GM21360 (cell line): ENCODE data around the gene RBM44.
"Not testable (repeated sequence)": the region's sequence is repeated elsewhere in the genome, so short reads cannot be mapped to it uniquely, and the experiment has no call there.

ENCODE experiments used
- ATAC-seq: cut with Tn5 transposase; IDR thresholded peaks from one replicate; pipeline ENCODE4 v1.9.1; 2021; ENCODE audit warnings: mild to moderate bottlenecking, moderate library complexity; ENCODE audit not compliant: unreplicated experiment

Gene RBM44

DNA sequence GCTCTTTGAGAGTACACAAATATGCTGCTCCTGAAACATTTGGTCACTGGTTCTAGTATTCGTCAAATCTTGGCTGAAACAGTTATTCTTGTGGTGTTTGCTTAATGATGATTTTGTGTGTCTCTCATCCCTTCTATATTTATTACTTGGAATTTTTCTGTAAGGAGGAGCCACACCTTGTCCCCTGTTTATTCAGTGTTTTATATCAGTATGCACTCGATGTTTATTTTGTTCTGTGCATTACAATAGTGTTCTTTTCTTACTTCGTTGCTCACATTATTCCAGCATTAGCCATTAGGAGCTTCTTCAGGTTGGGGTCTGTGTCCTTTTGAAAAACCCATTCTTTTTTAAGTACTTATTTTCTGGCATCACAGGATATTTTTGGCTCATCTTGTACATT lies 55.7 kb downstream of the RBM44 start:
- ATAC-seq, result no peak

DNA sequence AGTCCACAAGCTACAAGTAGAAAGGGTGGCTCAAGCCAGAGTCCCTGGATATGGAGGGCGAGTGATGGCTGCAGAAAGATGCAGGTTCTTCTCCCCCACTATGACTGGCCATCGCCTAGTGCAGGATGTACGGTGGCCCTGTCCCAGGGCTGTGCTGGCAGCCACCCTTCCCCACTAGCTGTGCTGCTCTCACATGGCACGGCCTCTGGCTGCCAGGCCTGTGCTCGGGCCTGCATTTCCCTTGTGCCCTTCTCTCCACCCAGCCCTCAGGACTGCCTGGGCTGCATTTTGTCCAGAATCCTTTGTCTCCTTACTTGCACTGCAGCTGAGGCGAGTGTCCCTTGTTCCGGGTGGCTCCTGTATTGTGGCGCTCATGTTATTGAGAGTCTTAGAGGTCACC lies 59.2 kb downstream of the RBM44 start:
- no peak for ATAC-seq

DNA sequence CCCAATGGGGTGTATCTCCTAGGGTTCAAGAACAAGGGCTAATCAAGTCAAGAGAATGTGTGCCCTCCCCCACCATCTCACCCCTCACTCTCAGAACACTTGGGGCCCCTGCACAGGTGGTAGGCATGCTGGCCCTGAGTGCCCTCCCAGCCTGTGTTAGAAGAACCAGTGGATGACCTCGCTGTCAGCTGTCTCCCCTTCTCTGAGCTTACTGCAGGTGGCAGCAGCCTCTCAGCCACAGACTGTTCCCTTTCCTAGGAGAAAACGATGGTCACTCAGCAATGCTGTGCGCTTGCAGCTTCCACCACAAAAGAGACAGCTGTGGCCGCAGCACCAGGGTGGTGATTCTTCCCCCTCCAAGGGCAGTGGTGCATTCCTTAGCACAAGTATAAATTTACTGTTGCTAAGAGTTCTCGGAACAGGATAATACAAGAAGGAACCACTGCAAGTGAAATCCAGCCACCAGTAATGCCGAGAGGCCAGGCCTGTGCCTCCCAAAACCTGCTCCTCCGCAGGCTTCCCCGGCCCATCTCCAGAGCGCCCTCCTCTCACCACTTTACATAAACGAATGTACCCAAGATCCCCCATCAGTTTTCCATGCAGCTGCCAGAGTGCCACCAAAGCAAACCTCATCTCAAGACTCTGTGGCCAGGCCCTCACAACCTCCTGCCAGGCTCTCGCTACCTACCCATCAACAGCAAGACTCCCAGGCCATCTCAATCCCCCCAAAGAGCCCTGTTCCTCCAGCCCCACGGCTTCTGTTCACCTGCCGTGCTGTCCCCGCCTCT lies 59.9 kb downstream of the RBM44 start:
- no peak for ATAC-seq

DNA sequence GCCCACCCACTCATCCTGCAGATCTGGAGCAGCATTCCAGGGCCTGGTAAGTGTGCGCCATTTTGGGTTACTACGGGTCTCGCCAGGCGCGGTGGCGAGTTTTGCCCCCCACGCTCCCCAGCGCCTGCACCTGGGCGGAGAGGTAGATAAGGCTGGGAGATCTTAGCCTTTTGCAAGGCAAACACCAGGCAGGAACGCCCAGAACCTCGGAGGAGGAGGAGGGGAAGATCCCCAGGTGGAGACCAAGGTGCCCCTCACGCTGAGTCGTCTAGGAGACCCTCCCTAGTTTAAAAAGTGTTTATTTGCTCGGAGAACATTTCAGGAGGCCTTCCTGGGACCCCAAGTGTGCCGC lies 60.5 kb downstream of the RBM44 start:
- no peak for ATAC-seq

DNA sequence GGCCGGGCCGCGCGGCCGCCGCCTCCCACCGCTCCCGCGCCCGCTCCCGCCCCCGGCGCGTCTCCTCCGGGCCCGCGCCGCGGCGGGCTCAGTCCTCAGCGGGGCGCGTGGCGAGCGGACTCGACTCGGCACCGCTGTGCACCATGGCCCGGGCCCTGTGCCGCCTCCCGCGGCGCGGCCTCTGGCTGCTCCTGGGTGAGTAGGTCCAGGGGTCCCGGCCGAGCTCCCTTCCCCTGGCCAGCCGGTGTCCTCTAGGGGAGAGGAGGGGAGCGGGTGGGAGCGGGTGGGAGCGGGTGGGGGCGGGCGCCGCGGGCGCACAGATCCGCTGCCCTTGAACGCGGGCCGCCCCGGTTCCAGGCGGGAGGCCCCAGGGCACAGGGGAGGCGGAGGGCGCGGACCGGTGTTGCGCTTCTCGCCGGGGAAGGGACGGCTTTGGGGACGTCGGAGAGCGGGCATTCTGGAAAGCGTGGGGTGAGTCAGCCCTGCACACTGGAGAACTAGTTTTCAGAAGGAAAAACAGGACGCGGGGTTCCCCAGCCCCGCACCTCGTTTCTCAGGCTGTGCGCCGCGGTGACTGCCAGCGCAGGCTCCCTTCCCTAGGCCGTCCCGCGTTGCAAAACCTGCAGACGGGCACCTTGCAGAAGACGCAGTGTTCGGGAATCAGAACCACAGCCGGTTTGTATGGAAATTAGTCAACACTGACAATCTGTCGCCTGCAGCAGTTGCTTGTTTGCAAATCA lies 61.1 kb downstream of the RBM44 start, which contains the start of gene RAMP1:
RAMP1 (plus strand) TSS at position 91 of the 740 bp plus-strand sequence; CDS start at position 144, 53 bp downstream.
- ATAC-seq, result no peak

DNA sequence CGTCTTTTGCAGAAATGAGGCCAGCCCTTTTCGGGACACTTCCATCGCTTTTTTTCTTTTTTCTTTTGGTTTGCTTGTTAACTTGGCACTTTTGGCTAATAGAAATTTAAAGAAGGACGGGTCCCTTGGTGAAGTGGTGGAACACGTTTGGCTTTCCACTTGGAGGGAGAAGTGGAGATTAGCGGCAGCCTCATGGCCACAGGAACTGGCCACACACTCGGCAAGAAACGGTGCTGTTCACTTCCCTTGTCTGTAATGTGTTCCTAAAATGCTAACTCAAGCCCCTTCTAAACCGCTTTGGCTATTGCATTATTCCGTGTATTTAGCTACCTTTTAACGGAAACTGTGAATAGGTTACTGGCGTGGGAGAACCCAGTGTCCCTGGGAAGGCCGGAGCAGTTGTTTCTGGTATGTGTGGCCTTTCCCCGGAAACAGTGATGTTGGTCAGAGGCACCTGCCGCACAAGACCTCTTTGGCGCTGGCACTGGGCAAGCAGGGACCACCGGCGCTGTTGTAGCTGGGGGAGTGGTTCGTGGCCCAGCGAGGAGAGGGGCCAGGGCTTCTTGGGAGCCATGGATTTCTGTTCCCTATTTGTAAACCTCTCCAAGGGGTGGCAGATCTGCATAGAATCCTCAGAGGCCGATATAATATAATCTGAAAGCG lies 61.8 kb downstream of the RBM44 start:
- ATAC-seq, result no peak

DNA sequence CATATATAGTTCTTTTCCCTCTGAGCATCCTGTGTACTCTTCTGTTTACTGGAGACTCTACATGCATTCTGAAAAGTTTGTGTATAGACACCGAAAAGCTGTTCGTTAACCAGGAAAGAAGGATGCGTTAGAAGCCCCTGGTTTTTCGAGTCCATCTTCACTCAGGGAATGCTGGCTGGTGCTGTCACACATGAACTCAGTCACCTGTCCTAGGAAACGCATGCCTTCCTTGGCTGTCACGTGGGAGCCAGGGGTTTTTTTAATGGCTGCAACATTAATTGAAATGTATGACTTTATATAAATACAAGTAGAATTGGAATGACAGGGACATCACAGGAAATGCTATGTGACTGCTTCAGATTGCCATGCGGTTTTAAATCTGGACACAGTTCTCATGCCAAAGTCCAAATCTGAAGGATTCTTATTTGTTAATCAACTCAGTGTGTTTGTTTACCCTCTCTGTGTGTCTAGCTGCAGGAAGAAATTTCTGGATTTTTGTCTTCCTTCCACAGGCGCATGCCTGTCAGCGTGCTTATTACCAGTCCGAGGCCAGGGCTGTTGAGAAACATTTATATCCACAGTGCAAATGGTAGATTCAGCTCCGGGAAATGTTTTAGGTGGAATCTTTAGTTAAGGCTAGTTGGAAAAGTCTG lies 63.4 kb downstream of the RBM44 start:
- no peak for ATAC-seq

DNA sequence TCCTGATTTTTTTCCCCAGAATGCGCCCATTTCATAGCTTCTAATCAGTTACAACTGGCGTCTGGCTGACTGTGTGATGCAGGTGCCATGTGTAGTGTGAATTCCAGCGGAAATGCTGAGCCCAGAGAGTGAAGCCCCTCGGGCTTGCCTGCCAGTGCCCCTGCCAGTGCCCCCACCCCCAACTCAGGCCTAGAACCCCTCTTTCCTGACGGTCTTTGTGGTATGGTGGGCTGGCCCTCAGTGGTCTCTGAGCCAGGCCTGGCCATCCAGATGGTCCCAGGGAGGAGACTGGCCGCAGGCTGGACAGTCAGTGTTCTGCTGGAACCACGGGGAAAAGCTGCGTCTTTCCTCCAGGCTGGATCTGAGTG lies 63.9 kb downstream of the RBM44 start:
- no peak for ATAC-seq

DNA sequence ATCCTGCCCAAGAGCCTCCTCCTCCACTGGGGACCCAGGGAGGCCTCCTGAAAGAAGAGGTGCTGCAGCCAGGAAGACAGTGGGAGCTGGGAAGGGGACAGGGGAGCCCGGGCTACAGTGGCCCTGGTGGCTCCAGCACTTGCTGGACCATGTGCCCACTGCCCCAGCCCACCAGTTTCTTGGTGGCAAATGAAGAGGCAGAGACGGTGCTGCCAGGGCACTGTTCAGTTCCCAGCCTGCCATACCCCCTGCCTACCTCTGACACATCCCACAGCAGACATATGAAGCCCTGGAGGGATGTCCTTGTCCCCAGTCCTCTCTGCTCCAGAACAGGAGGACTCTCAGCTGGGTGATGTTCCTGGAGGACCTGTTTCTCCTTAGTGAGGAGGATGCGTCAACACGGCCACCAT lies 64.5 kb downstream of the RBM44 start:
- no peak for ATAC-seq

DNA sequence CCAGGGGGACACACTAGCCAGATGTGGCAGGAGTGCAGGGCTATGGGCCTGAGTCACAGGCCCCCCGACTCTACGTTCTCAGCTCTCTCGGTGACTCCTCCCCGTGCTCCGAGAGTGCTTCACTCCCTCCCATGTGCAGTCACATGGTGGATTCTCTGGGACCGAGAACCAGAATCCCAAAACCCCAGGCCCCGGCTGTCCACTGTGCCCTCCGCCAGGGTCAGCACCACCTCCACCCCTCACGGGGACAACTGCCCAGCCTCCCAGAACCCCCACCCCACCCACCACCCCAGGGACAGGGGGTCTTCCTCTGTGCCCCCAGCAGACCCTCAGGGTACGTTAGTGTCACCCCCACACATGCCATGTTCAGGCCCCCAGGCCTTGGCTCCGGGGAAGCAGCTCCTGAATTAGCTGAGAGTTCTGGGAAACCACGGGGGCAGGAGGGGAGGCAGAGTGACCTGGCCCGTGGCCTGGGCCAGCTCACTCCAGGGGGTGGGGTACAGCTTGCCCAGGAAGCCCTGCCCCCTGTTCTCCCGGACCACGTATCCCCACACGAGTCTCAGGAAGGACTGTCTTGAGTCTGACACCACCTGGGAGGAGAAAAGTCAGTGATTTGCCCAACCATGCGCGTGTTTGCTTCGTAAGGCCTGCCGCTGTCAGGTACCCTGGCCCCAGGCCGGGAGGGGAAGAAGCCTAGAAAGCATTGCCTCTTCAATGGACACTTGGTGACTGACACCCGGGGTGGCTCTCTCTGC lies 65.3 kb downstream of the RBM44 start:
- no peak for ATAC-seq

DNA sequence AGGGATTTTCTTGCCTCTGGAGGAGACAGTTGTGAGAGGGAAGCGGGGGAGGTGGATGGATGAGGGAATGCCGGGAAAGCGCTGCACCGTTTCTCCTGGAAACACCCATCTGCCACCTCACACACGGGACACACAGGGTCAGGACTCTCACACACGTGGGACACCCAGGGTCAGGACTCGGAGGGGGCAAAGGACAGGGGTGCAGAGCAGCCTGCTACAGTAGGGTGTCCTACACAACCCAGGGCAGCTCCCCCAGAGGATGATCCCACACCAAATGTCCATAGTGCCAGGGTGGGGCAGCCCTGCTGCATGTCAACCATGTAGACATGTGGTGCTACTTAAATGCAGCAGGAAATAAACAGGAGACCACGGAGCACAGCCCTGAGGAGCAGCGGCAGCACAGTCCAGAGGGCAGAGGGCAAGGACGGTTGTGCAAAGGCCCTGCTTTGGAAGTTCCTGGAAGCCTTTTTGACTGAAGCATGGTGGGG lies 65.9 kb downstream of the RBM44 start:
- ATAC-seq, result no peak

DNA sequence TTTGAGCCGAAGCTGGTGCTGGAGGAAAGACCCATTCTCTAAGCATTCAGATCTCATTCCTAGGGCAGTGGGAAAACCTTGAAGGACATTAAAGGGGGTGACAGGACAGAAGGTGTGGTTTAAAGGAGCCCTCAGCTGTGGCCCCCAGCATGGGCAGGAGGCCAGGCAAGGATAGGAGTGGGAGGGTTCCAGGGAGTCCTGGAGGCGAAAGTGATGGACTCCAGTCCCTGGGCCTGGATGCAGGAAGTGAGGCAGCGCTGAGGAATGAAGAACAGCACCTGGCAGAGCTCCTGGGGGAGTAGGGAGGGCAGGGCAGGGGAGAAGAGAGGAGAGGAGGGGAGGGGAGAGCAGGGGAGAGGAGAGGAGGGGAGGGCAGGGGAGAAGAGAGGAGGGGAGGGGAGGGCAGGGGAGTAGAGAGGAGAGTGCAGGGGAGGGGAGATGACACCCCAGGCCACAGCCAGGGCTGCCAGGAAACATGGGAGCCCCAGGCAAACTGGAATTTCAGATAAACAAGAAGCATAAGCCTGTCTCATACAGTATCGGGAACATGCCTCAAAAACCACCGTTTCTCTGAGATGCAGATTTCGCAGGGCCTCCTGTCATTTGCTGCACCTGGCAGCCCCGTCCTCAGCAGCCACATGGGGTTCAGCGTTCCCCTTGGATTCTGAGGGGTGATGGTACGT lies 66.5 kb downstream of the RBM44 start:
- no peak for ATAC-seq

DNA sequence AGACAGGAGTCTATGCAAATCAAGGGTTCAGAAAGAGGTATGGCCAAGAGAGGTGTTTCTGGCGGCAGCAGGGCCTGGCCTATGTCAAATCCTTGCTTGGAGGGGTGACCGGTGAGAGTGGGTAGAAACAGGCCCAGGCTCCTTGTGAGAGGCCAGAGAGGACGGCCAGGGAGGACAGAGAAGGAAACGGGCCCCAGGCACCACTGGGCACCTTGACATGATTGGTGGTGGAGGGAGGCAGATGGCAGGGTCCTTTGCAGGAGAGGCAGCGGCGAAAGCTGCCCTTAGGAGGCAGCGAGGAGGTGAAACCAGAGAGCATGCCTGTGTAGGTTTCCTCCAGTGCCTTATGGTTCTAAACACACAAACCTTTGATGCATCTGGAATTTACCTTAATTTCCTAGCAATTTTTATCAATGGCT lies 67.1 kb downstream of the RBM44 start:
- ATAC-seq, result no peak

DNA sequence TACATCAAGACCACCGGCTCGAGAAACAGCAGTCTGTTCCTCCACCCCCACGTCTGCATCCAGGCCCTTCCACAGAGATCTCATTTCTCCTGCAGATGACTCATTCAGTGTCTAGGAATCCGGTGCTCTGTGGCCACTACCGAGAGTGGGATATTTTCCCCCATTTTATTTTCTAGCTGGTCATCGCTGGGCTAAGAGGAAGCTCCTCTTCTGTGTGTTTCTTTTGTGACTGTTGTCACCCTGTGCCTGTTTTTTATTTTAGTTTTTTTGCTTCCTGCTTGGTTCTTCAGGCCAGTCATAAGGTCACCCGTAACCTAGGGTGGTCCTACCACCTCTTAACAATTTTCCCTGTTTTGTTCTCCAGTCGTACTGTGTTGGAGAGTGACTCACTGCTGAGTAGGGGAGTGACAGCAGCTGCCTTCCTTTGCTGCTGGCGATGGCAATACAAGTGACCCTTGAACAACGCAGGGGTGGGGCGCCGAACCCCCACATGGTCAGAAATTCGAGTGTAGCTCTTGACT lies 67.6 kb downstream of the RBM44 start:
- no peak for ATAC-seq

DNA sequence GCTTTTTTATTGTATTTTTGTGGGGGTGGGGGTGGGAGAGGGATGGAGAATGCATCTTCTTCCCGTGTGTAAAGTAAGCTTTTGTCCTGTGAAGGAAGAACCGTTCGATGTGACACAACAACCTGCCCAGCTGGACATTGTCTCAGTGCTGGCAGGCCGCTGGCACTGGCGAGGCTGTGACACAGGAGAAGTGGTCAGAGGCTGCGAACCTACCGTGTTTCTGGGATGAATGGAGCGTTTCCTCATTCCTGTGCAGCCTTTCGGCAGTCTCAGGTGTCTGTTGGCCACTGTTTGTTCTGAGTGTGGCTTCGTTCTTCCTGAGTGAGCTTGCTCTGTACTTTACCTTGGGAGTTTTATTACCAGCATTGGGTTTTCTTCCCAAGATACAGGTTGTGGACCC lies 68.9 kb downstream of the RBM44 start:
- ATAC-seq, result no peak

DNA sequence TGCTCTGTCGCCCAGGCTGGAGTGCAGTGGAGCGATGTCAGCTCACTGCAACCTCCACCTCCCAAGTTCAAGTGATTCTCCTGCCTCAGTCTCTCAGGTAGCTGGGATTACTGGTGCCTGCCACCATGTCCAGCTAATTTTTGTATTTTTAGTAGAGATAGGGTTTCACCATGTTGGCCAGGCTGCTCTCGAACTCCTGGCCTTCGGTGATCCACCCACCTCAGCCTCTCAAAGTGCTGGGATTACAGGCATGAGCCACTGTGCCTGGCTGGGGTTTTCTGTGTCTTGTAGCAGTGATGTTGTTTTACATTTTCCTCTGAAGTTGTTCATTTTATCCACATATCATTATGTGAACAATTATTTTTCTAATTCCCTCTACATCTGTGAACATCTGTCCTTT lies 69.5 kb downstream of the RBM44 start:
- not testable (repeated sequence) for ATAC-seq

DNA sequence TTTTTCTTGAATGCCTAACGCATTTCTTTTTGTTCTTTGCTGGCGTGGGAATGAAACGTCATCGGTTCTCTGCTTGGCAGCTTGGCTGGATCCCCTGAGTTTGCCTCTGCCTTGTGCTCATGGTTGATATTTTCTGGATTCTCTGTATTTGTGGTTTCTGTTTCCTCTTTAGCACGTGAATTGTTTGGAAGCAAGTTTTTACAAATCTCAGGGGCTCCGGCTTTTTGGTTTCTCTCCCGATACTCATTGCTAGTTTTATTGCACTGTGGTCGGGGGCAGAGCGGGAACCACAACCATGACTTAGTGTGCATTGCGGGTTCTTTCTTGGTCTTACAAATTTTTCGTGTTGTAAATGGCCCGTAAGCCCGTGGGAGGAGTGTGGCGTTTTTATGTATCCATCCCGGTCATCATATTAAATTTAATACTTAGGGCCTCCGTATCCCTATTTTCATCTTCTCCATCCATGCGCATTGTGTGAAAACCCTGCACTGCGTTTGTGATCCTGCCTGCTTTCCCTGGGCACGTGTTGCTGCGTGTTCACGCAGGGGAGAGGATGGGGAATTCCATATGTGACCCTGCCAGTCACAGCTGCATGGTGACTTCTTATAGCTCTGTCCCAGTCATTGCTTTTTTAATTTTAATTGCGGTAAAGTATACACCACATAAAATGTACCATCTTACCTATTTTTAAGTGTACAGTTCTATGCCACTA lies 70.2 kb downstream of the RBM44 start:
- no peak for ATAC-seq

DNA sequence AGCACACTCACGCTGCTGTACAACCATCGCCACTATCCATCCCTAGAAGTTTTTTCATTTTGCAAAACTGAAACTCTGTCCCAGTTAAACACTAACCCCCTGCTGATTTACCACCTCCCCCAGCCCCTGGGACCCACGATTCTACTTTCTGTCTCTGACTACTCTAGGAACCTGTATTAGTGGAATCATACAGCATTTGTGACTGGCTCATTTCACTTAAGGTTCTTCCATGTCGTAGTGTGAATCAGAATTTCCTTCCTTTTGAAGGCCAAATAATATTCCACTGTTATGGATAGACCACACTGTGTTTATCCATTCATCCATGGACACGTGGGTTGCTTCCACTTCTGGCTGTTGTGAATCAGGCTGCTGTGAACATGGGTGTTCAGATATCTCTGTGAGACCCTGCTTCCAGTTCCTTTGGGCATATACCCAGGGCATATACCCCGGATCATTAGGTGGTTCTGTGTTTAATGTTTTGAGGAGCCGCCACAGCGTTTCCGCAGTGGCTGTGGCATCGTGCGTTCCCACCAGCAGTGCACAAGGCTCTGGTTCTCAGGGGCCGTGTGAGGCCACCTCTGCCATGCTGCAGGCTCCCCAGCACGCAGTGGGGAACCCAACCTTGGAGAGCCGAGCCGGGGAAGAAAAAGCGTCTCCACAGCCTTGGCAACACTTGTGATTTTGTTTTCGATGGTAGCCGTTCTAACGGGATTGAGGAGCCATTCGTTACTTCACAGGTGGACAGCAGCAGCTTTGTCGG lies 70.9 kb downstream of the RBM44 start:
- ATAC-seq, result no peak
